H9 (cell line): Measurements from ENCODE around the gene ATCAY. TPM values are rescaled to one million over a fixed set of nuclear protein-coding genes. Genes with fewer than 3 reads are reported as not detected.

Experiments
- DNase-seq: peaks from one replicate; pipeline ENCODE4 v3.0.0-alpha.2; 2017
- H2AFZ ChIP-seq: one replicate; pipeline ENCODE4 v1.6.1; 2013; ENCODE audit warnings: mild to moderate bottlenecking, low read length, control low read depth, moderate library complexity
- H2AK5ac ChIP-seq: 2 replicates; pipeline ENCODE4 v1.6.1; 2013; ENCODE audit warnings: low read length, control low read depth, mixed read lengths; ENCODE audit not compliant: insufficient read length
- H2BK120ac ChIP-seq: one replicate; pipeline ENCODE4 v1.6.1; 2013; ENCODE audit warnings: low read depth, mild to moderate bottlenecking, low read length, control low read depth, inconsistent platforms; ENCODE audit not compliant: poor library complexity, severe bottlenecking
- H2BK12ac ChIP-seq: 2 replicates; pipeline ENCODE4 v1.6.1; 2013; ENCODE audit warnings: low read length, control low read depth, mixed read lengths, low read depth; ENCODE audit not compliant: insufficient read length
- H2BK15ac ChIP-seq: 2 replicates; pipeline ENCODE4 v1.6.1; 2013; ENCODE audit warnings: low read depth, low read length, control low read depth
- H2BK20ac ChIP-seq: one replicate; pipeline ENCODE4 v1.6.1; 2013; ENCODE audit warnings: low read depth, mild to moderate bottlenecking, low read length, control low read depth, inconsistent platforms; ENCODE audit not compliant: poor library complexity, severe bottlenecking
- H2BK5ac ChIP-seq: 2 replicates; pipeline ENCODE4 v1.6.1; 2013; ENCODE audit warnings: low read length, control low read depth, mixed read lengths; ENCODE audit not compliant: insufficient read length
- H3K14ac ChIP-seq: 2 replicates; pipeline ENCODE4 v1.6.1; 2013; ENCODE audit warnings: low read length, control low read depth; ENCODE audit not compliant: insufficient read depth
- H3K18ac ChIP-seq: 2 replicates; pipeline ENCODE4 v1.6.1; 2013; ENCODE audit warnings: low read depth, mild to moderate bottlenecking, mixed read lengths, low read length, control low read depth; ENCODE audit not compliant: insufficient read length
- H3K23ac ChIP-seq: 2 replicates; pipeline ENCODE4 v1.6.1; 2013; ENCODE audit warnings: low read length, control low read depth, mixed read lengths, low read depth; ENCODE audit not compliant: insufficient read length
- H3K23me2 ChIP-seq: 2 replicates; pipeline ENCODE4 v1.6.1; 2013; ENCODE audit warnings: low read depth, mild to moderate bottlenecking, mixed read lengths, low read length, control low read depth; ENCODE audit not compliant: insufficient read length, poor library complexity, severe bottlenecking
- H3K27ac ChIP-seq: 2 replicates; pipeline ENCODE4 v1.5.1; 2013; ENCODE audit warnings: low read length, control low read depth, mixed read lengths, low read depth; ENCODE audit not compliant: insufficient read length
- H3K27me3 ChIP-seq: 2 replicates; pipeline ENCODE4 v1.6.1; 2013; ENCODE audit warnings: low read length, control low read depth, inconsistent platforms; ENCODE audit not compliant: insufficient read depth
- H3K4ac ChIP-seq: 2 replicates; pipeline ENCODE4 v1.6.1; 2013; ENCODE audit warnings: low read depth, mild to moderate bottlenecking, control low read depth, inconsistent platforms, low read length, moderate library complexity
- H3K4me1 ChIP-seq: 2 replicates; pipeline ENCODE4 v1.6.1; 2013; ENCODE audit warnings: low read length, control low read depth, inconsistent platforms; ENCODE audit not compliant: insufficient read depth
- H3K4me2 ChIP-seq: 2 replicates; pipeline ENCODE4 v1.6.1; 2013; ENCODE audit warnings: low read length, control low read depth, mixed read lengths; ENCODE audit not compliant: insufficient read length, insufficient read depth
- H3K56ac ChIP-seq: 2 replicates; pipeline ENCODE4 v1.6.1; 2013; ENCODE audit warnings: low read depth, mild to moderate bottlenecking, mixed read lengths, low read length, control low read depth; ENCODE audit not compliant: insufficient read length
- H3K79me1 ChIP-seq: 2 replicates; pipeline ENCODE4 v1.6.1; 2013; ENCODE audit warnings: low read depth, mild to moderate bottlenecking, moderate library complexity, low read length, control low read depth, inconsistent platforms; ENCODE audit not compliant: insufficient read depth, poor library complexity, severe bottlenecking
- H3K79me2 ChIP-seq: 2 replicates; pipeline ENCODE4 v1.6.1; 2013; ENCODE audit warnings: low read length, control low read depth, inconsistent platforms; ENCODE audit not compliant: insufficient read depth
- H3K9ac ChIP-seq: 2 replicates; pipeline ENCODE4 v1.6.1; 2013; ENCODE audit warnings: low read length, control low read depth, mixed read lengths; ENCODE audit not compliant: insufficient read length; ENCODE audit errors: extremely low read depth
- H3K9me3 ChIP-seq: one replicate; pipeline ENCODE4 v1.6.1; 2013; ENCODE audit warnings: low read depth, low read length, inconsistent platforms; ENCODE audit not compliant: control insufficient read depth
- H3T11ph ChIP-seq: one replicate; pipeline ENCODE4 v1.6.1; 2013; ENCODE audit warnings: mild to moderate bottlenecking, low read length, control low read depth, inconsistent platforms
- H4K20me1 ChIP-seq: one replicate; pipeline ENCODE4 v1.6.1; 2013; ENCODE audit not compliant: control insufficient read depth, insufficient read length, insufficient read depth
- H4K5ac ChIP-seq: 2 replicates; pipeline ENCODE4 v1.6.1; 2013; ENCODE audit warnings: low read depth, mild to moderate bottlenecking, mixed read lengths, low read length, control low read depth; ENCODE audit not compliant: insufficient read length
- H4K8ac ChIP-seq: replicated peaks from 2 replicates; pipeline ENCODE4 v1.6.1; 2013; ENCODE audit warnings: low read length, control low read depth, mixed read lengths, low read depth; ENCODE audit not compliant: insufficient read length
- H4K91ac ChIP-seq: 2 replicates; pipeline ENCODE4 v1.6.1; 2013; ENCODE audit warnings: low read depth, mild to moderate bottlenecking, moderate library complexity, mixed read lengths, low read length, control low read depth; ENCODE audit not compliant: insufficient read length
- H3K27ac Mint-ChIP-seq, 3 experiments: 2 replicates in 2 of 3; 3 replicates in 1 of 3; pipeline ENCODE4 v1.8.0; 2020 to 2021; ENCODE audit warnings: mixed read lengths in 3 of 3, mild to moderate bottlenecking in 1 of 3, moderate library complexity in 1 of 3
- H3K27me3 Mint-ChIP-seq: 2 replicates; pipeline ENCODE4 v1.8.0; 2021; ENCODE audit warnings: low read depth, mild to moderate bottlenecking, moderate library complexity, mixed read lengths
- H3K36me3 Mint-ChIP-seq, 3 experiments: 2 replicates in 2 of 3; 3 replicates in 1 of 3; pipeline ENCODE4 v1.8.0; 2020 to 2021; ENCODE audit warnings: low read depth in 3 of 3, mixed read lengths in 3 of 3; ENCODE audit not compliant: insufficient read depth in 1 of 3
- H3K4me1 Mint-ChIP-seq, 2 experiments: 2 replicates each; pipeline ENCODE4 v1.8.0; 2020; ENCODE audit warnings: mixed read lengths in 2 of 2
- H3K4me3 Mint-ChIP-seq, 2 experiments: 2 replicates in 1 of 2; 3 replicates in 1 of 2; pipeline ENCODE4 v1.8.0; 2020 to 2021; ENCODE audit warnings: mild to moderate bottlenecking in 2 of 2, mixed read lengths in 2 of 2, moderate library complexity in 1 of 2
- H3K9me3 Mint-ChIP-seq, 2 experiments: 2 replicates in 1 of 2; 3 replicates in 1 of 2; pipeline ENCODE4 v1.8.0; 2020; ENCODE audit warnings: mild to moderate bottlenecking in 2 of 2, mixed read lengths in 2 of 2, moderate library complexity in 1 of 2
- WGBS: extraction: QIAGEN DNeasy Blood & Tissue Kit; methylation state at CpG from one replicate; pipeline ENCODE4 v1.1.7; 2013; ENCODE audit warnings: missing lambda C conversion rate, low lambda C conversion rate, mixed read lengths; ENCODE audit not compliant: insufficient read length; ENCODE audit errors: extremely low coverage; 5-methylcytosine and 5-hydroxymethylcytosine counted together
- total RNA-seq: library from RNA; stranded (reverse); gene quantifications from 2 replicates; pipeline ENCODE4 v1.2.1, GENCODE V29; 2021
- TF ChIP-seq, protein P1 (sequence below): fragments of 200-600 bp; sonication (generic); conservative IDR thresholded peaks from 3 replicates; pipeline ENCODE4 v1.8.0; 2021; ENCODE audit warnings: antibody characterized with exemption, mild to moderate bottlenecking

The ATCAY gene
- total RNA-seq, 1 experiment from 2014 or later, result 12.2 TPM

DNA sequence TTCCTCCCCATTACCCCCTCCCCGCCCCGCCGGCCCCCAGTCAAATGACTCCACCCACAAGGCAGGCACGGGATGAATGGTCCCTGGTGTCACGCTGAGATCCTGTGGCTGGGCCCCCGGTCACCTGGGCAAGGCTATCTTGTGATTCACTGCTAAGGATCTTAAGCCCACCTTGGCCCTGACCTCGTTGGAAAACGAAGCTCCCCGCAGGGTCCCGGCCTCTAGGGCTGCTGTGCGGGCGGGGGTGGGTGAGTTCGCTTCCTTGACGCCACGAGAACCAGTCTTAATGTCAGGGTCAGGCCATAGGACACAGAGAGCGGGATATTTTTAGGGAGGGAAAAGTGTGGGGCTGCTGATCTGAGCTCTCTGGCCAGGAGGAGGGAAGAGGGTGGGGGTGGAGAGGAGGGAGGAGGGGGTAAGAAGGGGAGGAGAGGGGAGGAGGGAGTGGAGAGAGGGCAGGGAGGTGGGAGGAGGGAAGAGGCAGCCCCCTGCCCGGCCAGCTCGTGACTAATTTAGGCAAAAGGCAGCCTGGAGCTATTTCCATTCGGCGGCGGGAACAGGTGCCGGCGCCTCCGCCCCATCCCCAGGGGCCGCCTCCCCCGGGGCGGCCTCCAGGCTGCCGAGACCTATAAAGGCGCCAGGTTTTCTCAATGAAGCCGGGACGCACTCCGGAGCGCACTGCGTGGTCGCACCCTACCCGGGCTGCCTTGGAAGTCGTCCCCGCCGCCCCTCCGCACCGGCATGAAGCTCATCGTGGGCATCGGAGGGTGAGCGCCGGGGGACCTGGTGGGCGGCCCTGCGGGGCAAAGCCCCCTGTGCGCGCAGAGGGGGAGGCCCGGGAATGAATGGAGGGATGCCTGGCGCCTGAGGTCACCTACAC lies 52.7 kb downstream of the ATCAY start, which contains the start of gene NMRK2:
Gene NMRK2, plus strand, starts transcription at position 139 of the 880 bp plus-strand sequence. Its CDS starts 603 bp downstream, at position 742.
- Histone ChIP-seq H4K8ac (no peak within 1 kb of the TSS), H3K27ac (peak within 1 kb of the TSS; percentile 12), H3K4ac (no peak within 1 kb of the TSS; the same call in 1 of the 2 replicates), H3K9ac (peak within 1 kb of the TSS; percentile 63), H3K27me3 (no peaks in the 10 kb centered on the region), H3K14ac (peak within 1 kb of the TSS; percentile 91), H3K79me2 (no peaks in the 10 kb centered on the region; the same call in 1 of the 2 replicates), H4K20me1 (no peaks in the 10 kb centered on the region), H2AFZ (peak within 1 kb of the TSS; percentile 69), H3K56ac (no peak within 1 kb of the TSS), H4K5ac (no peak within 1 kb of the TSS), H3K4me2 (peak within 1 kb of the TSS; percentile 73), H3K9me3 (no peaks in the 10 kb centered on the region), H2BK5ac (no peak within 1 kb of the TSS), H3K18ac (peak within 1 kb of the TSS; percentile 82), H4K91ac (no peak within 1 kb of the TSS), H2AK5ac (no peak within 1 kb of the TSS), H2BK20ac (no peak within 1 kb of the TSS), H2BK12ac (no peak within 1 kb of the TSS), H2BK15ac (no peak within 1 kb of the TSS), H3K79me1 (no peaks in the 10 kb centered on the region), H3K4me1 (no peaks in the 10 kb centered on the region), H2BK120ac (no peak within 1 kb of the TSS), H3K23ac (no peak within 1 kb of the TSS), H3K23me2 (peaks cover 7% of the 10 kb centered on the region), H3T11ph (no peak within 1 kb of the TSS)
- Mint-ChIP-seq H3K36me3 (no peaks in the 10 kb centered on the region; a peak in 1 of 7 replicates), H3K9me3 (no peaks in the 10 kb centered on the region), H3K27ac (peak within 1 kb of the TSS; percentile 94 to 98 (median 95)), H3K4me1 (peaks cover 0 to 3% of the 10 kb centered on the region in 2 experiments; a peak in 1 of 4 replicates), H3K4me3 (peak within 1 kb of the TSS; percentile 76 to 90), H3K27me3 (peaks cover 3% of the 10 kb centered on the region)
- TF ChIP-seq, protein P1, sequence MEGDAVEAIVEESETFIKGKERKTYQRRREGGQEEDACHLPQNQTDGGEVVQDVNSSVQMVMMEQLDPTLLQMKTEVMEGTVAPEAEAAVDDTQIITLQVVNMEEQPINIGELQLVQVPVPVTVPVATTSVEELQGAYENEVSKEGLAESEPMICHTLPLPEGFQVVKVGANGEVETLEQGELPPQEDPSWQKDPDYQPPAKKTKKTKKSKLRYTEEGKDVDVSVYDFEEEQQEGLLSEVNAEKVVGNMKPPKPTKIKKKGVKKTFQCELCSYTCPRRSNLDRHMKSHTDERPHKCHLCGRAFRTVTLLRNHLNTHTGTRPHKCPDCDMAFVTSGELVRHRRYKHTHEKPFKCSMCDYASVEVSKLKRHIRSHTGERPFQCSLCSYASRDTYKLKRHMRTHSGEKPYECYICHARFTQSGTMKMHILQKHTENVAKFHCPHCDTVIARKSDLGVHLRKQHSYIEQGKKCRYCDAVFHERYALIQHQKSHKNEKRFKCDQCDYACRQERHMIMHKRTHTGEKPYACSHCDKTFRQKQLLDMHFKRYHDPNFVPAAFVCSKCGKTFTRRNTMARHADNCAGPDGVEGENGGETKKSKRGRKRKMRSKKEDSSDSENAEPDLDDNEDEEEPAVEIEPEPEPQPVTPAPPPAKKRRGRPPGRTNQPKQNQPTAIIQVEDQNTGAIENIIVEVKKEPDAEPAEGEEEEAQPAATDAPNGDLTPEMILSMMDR, result no peak
- DNase-seq, result peak; percentile 94
- WGBS, result no CpG with 5 or more reads among the region's 51 CpGs
